HL-60 (cell line): ENCODE data around the gene ARHGAP24.

Source experiments
- DNase-seq, 2 experiments: peaks; one replicate each; pipeline ENCODE4 v3.0.0-alpha.2; 2010 to 2020; ENCODE audit warnings: low read depth in 1 of 2, low spot score in 1 of 2
- H3K27ac ChIP-seq: fragments of 250-450 bp; sonication (Bioruptor Pico); replicated peaks from 2 replicates; pipeline ENCODE4 v1.5.1; 2020; ENCODE audit warnings: mild to moderate bottlenecking, moderate library complexity
- H3K27me3 ChIP-seq: fragments of 250-450 bp; sonication (Bioruptor Pico); 2 replicates; pipeline ENCODE4 v1.5.1; 2021; ENCODE audit warnings: mild to moderate bottlenecking, moderate library complexity; ENCODE audit not compliant: insufficient read depth, poor library complexity, severe bottlenecking
- H3K4me3 ChIP-seq: replicated peaks from 2 replicates; pipeline ENCODE4 v1.5.1; 2011; ENCODE audit warnings: mild to moderate bottlenecking, control low read depth, low read length; ENCODE audit not compliant: insufficient read depth
- GABPA ChIP-seq: IDR thresholded peaks from 2 replicates; pipeline ENCODE4 v1.6.1; 2012; ENCODE audit warnings: low read depth
- POLR2AphosphoS5 ChIP-seq: IDR thresholded peaks from 2 replicates; pipeline ENCODE4 v1.6.1; 2012; ENCODE audit warnings: low read depth
- SPI1 ChIP-seq: IDR thresholded peaks from 2 replicates; pipeline ENCODE4 v1.6.1; 2012; ENCODE audit warnings: low read depth, mild to moderate bottlenecking, borderline replicate concordance
- TF ChIP-seq, protein P1 (sequence below): IDR thresholded peaks from 2 replicates; pipeline ENCODE4 v1.6.1; 2012; ENCODE audit warnings: low read depth; ENCODE audit not compliant: insufficient replicate concordance
- TF ChIP-seq, protein P2 (sequence below): IDR thresholded peaks from one replicate; pipeline ENCODE4 v1.5.1; 2011; ENCODE audit warnings: low read length, control low read depth, inconsistent platforms; ENCODE audit not compliant: insufficient read depth

The ARHGAP24 gene

DNA sequence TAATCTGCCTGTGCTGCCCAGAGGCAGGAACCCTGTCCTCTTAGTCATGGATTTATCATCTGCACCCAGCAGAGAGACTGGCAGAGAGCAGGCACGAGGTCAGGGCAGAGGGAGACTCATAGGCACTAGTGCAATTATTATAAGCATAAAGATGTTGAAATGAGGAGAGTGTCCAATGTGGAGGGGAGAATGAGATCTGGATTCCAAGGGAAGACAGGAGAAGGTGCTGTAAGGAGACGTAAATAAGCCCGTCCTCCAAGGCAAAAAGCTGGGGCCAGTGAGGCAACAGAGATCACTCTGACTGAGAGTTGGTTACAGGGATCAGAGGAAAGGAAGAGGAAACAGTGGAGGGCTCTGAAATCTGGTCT is 478.7 kb downstream of the ARHGAP24 start:
- Histone ChIP-seq H3K4me3 (no peak overlapping the region), H3K27me3 (no peaks in the 10 kb centered on the region), H3K27ac (no peak overlapping the region)
- DNase-seq: no peak
- TF ChIP-seq, protein P1, sequence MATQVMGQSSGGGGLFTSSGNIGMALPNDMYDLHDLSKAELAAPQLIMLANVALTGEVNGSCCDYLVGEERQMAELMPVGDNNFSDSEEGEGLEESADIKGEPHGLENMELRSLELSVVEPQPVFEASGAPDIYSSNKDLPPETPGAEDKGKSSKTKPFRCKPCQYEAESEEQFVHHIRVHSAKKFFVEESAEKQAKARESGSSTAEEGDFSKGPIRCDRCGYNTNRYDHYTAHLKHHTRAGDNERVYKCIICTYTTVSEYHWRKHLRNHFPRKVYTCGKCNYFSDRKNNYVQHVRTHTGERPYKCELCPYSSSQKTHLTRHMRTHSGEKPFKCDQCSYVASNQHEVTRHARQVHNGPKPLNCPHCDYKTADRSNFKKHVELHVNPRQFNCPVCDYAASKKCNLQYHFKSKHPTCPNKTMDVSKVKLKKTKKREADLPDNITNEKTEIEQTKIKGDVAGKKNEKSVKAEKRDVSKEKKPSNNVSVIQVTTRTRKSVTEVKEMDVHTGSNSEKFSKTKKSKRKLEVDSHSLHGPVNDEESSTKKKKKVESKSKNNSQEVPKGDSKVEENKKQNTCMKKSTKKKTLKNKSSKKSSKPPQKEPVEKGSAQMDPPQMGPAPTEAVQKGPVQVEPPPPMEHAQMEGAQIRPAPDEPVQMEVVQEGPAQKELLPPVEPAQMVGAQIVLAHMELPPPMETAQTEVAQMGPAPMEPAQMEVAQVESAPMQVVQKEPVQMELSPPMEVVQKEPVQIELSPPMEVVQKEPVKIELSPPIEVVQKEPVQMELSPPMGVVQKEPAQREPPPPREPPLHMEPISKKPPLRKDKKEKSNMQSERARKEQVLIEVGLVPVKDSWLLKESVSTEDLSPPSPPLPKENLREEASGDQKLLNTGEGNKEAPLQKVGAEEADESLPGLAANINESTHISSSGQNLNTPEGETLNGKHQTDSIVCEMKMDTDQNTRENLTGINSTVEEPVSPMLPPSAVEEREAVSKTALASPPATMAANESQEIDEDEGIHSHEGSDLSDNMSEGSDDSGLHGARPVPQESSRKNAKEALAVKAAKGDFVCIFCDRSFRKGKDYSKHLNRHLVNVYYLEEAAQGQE: no peak
- TF ChIP-seq, protein P2, sequence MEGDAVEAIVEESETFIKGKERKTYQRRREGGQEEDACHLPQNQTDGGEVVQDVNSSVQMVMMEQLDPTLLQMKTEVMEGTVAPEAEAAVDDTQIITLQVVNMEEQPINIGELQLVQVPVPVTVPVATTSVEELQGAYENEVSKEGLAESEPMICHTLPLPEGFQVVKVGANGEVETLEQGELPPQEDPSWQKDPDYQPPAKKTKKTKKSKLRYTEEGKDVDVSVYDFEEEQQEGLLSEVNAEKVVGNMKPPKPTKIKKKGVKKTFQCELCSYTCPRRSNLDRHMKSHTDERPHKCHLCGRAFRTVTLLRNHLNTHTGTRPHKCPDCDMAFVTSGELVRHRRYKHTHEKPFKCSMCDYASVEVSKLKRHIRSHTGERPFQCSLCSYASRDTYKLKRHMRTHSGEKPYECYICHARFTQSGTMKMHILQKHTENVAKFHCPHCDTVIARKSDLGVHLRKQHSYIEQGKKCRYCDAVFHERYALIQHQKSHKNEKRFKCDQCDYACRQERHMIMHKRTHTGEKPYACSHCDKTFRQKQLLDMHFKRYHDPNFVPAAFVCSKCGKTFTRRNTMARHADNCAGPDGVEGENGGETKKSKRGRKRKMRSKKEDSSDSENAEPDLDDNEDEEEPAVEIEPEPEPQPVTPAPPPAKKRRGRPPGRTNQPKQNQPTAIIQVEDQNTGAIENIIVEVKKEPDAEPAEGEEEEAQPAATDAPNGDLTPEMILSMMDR: no peak
- TF ChIP-seq POLR2AphosphoS5 (no peak), SPI1 (no peak)

DNA sequence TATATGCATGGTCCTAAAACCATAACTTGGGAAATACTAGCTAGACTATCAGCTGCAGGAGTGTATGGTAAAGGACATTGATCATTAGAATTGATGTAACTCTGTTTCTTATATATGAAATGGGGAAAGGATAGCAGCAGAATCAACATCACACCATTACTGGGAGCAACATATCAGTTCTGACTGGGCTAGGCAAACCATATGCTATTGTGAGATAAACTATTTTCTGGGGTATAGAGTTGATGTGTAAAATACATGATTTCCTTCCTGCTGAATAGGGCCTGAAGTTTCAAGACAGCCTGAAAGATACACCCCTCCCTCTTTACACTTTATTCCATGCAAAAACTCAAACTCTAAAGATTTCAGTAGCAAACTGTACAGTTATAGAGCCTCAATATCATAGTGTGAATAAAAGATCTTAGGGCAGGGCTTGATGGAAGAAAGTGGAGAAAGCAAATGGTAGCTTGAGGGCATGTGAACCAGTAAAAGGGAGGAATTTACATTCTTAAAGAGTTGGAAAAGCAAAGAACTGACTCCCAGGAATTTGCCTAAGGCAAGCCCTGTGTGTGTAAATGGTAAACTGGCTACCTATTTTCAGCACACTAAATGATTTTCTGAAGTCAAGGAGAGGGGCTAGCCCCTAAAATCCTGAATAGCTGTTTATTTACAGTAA is 480.8 kb downstream of the ARHGAP24 start:
- DNase-seq: no peak
- Histone ChIP-seq H3K27me3 (no peaks in the 10 kb centered on the region), H3K27ac (no peak overlapping the region), H3K4me3 (no peak overlapping the region)
- TF ChIP-seq SPI1 (no peak), GABPA (no peak), POLR2AphosphoS5 (no peak)
- TF ChIP-seq, protein P2: no peak
- TF ChIP-seq, protein P1: no peak

DNA sequence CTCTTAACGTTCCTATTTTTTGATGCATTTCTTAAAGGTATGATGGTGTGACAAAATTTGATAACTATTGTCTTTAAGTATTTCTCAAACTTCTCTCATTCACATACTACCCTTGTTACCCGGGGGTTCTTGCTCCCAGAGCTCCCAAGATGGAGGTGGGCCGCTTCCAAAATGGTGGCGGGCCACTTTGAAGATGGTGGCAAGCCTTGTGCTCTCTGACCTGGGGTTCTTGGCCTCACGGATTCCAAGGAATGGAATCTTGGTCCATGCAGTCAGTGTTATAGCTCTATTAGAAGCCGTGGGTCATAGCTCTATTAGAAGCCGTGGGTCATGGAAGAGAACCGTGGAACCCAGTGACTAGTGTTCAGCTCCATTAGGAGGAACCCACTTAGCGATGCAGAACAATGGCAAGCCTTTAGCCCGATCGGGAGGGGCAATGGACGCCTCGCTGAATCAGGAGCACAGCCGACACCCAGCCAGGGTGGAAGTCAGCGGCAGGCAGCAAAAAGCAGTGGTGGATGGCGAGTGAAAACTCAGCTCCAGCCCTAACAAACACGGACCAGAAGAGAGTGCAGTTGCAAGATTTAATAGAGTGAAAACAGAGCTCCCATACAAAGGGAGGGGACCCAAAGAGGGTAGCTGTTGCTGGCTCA is 481.5 kb downstream of the ARHGAP24 start:
- no peak overlapping the region for H3K4me3 ChIP-seq
- H3K27me3 ChIP-seq: no peaks in the 10 kb centered on the region
- no peak for TF ChIP-seq GABPA
- TF ChIP-seq, protein P2: no peak
- no peak for TF ChIP-seq SPI1
- no peak overlapping the region for H3K27ac ChIP-seq
- no peak for DNase-seq

DNA sequence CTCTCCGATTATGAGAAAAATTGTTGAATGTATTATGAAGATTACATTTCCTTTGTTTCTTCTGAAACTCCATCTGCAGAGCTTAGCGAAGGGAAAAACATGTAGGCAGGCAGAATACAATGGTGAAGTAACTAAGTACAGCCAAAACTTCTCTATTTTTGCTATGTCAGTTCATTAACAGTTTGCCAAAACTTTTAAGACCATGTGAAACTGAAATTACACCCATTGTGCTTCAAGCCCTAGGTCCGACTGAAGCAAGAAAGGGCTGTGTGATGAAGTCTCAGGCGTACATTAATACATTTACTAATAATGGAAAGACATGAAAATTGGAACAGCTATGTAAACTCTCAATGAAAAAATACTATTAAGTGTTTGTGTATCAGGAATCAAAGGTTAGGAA is 486.9 kb downstream of the ARHGAP24 start:
- Histone ChIP-seq H3K4me3 (no peak overlapping the region), H3K27ac (no peak overlapping the region), H3K27me3 (no peaks in the 10 kb centered on the region)
- no peak for TF ChIP-seq SPI1
- no peak for TF ChIP-seq POLR2AphosphoS5
- TF ChIP-seq GABPA: no peak
- TF ChIP-seq, protein P2: no peak
- TF ChIP-seq, protein P1: no peak
- no peak for DNase-seq
